NCI-H1417 (cell line): ENCODE data around the gene BAIAP2L2.
A peak's percentile ranks its signal among the peaks of the same experiment; 100 is the strongest.
"Not testable (repeated sequence)": the region's sequence is repeated elsewhere in the genome, so short reads cannot be mapped to it uniquely, and the experiment has no call there.

Experiments
- DNase-seq, 3 experiments: peaks; one replicate each; lab custom pipeline; 2025; lab: John Stamatoyannopoulos, UW

BAIAP2L2 gene

DNA sequence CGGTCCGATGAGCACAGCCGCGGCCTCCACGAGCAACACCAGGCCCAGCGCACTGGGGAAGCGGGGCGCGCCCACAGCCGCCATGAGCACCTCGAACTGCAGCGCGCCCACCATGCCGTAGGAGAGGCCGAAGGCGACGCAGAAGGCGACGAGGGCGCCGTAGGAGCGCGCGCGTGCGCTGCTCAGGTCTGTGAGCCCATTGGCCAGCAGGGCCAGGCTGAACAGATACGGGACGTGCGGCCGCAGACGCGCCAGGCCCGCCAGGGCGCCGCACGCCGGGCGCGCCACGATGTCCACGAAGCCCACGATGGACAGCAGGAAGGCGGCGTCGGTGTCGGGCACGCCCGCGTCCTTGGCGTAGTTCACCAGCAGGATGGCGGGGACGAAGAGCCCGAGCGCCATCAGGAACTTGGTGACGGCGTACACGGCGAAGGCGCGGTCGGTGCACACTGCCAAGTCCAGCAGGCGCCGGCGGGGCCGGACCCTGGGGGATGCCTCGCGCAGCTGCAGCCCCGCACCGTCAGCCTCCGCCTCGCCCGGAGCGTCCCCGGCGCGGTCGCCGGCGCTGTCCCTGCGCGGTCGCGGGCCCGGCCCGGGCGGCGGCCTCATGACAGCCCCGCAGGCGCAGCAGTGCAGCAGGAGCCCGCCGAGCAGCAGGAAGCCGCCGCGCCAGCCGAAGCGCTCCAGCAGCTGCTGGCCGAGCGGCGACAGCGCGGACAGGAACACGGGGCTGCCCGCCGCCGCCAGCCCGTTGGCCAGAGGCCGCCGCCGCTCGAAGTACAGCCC lies 29.4 kb downstream of the BAIAP2L2 start:
- no peak for DNase-seq

DNA sequence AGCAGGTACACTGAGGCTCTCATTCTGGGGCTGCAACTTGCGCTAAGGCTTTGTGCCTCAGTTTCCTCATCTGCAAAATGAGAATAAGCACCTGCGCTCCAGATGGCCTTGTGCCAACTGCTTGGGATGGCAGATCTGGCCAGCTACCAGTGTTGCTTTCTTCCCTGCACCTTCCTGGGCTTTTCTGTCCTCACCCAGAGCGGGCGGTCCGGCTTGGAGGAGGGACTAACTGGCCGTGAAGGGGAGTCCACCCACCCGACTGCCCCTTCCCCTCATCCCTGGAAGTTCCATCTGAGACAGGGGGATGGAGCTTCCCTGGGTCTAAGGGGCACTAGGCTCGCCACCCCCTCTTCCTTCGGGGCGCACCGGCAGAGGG lies 30.0 kb downstream of the BAIAP2L2 start:
- DNase-seq = no peak

DNA sequence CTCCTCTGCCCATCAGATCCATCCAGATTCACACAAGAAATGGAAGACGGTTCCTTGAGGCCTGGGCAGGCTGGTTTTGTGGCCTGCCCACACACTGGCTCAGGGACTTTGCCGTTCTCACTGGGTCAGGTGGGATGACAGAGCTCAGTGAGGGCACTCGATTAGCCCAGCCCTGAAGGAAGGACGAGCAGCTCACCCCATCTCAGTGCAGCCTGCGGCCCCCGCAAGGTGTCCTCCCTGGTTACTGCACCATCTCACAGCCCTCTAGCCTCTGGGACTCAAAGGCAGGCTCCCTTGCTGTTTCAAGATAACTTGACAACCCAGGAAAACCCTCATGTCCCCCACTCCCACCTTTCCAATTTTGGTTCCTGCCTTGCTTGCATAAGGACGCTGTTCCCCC lies 30.7 kb downstream of the BAIAP2L2 start:
- DNase-seq = no peak

- DNase-seq = not testable (repeated sequence)
These were observed 31.3 kb downstream of the BAIAP2L2 start for GRCh38 chr22:38079208-38079607.

DNA sequence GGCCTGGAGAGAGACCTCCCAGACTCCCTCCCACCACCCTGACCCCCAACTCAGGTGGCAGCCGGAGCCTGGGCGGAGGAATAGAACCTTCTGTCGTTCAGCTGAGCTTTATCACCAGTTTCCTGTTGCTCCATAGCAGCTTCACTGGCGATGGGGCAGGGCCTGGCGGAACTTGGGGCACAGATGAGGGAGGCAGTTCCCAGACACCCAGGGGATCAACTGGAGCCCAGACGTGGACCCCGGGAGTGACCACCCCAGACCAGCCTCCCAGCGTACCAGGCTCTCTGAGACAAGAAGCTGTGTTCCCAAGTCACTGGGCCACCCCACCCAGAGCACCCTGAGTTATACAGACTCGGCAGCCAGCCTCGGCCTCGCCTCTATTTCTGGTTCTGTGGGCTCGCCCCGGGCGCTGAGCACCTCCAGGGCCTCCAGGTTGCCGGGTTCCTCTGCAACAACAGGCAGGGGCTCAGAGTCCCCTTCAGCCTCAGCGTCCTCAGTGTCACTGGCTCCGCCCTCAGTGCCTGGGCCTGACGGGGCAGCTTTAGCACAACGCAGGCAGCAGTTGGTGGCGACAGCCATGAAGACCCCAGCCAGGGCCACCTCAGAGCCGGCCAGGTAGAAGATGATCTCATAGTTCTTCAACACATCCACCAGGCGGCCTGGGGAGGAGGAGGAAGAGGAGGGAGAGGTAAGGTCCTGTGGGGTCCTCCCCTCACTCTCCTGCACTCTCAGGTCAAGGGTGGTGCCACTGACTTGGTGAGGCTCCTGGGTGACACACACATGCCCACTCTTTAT lies 32.2 kb downstream of the BAIAP2L2 start:
- DNase-seq = no peak

DNA sequence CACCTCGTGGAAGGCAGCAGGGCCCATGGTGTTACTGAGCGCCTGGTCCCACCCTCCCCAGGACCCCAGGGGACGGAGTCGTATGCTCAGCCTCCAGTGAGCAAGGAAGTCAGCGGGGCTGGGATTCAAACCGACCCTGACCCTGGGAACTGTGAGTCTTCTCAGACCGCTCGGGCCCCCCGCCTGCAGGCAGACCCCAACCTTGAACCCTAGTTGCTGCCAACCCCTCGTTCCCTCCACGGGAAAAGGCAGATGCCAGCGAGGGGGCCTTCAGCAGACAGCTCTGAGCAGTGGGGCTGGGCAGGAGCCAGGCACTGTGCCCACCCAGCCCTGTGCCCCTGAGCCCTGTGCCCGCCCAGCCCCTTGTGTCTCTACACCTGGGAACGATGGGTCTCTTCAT lies 32.9 kb downstream of the BAIAP2L2 start:
- no peak for DNase-seq

- DNase-seq = no peak
These were observed 33.4 kb downstream of the BAIAP2L2 start for GRCh38 chr22:38077096-38077495.

- DNase-seq = no peak
These were observed 34.5 kb downstream of the BAIAP2L2 start for GRCh38 chr22:38075961-38076360.

DNA sequence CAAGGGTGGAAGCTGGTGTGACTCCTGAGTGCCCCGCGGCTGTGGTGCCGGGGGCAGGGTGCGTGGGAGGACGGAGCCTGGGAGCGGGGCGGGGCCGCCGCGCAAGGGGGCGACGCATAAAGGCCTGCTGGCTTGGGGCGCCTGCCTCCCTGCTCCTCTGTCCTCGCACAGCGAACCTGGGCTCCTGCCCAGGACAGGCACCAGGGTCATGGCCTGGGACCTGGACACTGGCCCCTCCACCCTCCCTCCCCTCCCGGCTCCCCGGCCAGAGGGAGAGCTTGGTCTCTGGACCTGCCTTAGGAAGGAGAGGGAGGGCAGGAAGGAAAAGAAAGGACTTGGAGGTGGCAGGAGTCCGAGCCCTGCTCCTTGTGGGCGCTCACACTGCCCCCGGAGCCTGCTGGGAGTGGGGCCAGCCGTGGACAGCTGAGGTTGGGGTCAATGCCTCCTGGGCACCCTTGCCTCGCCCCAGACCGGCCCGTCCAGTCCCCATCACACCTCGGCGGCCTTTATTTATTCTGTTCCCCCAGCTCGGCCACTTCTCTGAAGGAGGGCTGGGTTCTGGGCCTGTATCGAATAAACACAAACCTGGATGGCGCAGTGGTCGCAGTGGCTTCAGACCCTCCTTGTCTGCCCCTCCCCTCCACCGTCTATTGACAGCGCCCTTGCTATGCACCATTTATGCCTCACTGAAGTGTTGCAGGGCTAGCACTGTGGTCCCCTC lies 35.2 kb downstream of the BAIAP2L2 start:
- no peak for DNase-seq

DNA sequence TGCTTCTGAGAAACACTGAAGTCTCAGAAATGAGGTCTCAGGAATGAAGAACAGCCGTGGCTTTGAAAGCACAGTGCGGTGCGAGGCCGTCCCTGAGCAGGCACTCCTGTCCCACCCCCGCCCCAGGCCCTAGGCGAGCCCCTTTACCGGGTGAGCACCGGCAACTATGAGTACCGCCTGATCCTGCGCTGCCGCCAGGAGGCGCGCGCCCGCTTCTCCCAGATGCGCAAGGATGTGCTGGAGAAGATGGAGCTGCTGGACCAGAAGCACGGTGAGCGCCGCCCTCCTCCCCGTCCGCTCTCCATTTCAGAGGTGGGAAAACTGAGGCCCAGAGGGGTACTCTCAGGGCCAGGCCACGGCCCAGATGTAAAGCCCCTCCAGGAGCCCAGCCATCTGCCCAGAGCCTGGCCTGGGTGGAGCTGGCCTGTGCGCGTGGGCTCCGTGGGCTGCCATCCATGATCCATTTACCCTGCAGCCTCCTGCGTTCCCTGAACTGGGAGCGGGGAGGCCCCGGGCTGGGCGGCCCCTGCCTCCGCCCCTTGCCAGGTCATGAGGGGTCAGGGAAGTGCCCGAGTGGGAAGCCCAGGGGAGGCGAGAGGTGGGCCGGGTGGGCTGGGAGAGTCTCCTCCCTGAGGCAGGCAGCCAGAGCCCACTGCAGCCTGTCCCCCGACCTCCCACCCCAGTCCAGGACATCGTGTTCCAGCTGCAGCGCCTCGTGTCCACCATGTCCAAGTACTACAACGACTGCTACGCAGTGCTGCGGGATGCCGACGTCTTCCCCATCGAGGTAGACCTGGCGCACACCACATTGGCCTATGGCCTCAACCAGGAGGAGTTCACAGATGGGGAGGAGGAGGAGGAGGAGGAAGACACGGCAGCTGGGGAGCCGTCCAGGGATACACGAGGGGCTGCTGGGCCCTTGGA lies 36.0 kb downstream of the BAIAP2L2 start:
- DNase-seq = no peak

DNA sequence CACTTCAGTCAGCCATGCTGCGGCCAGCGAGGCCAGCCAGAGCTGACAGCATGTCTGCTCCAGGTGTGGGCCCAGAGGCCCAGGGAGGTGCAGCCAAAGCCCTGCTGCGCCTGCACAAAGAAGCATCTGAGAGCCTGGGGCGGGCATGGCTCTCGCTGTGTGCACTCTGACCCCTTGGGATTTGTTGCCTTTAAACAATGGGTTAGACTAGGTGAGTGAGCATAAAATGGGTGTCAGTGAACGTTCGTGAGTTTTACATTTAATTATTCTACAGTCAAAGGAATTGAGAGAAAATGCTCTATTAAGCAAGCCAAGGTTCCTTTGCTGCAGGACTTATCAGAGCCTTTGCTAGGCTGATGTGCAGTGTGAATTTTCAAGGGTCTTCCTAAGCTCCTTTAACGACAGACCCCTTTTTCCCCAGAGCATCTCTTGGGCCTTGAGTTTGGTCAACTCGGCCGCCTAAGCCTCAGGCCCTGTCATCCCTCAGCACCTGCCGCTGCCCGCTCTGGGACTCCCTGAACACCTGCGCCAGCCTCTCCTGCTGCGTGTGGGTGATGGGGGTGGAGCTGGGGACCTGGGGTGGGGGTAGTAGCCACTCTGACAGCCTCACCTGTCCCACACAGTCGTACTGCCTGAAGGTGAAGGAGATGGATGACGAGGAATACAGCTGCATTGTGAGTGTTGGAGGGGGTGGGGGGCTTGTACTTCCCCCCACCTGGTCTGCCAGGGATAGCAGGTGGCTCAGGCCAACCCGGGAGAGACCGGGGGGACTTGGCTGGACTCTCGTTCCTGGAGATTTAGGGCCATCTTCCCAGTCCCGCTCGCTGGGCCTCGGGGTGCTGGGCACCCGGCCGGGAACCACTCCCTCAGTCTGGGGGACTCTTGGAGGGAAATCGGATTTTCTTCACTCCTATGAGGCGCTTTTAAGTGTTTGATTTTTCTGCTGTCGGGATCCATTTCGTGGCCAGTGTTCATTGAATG lies 37.0 kb downstream of the BAIAP2L2 start:
- DNase-seq = peak in 2 of 3 experiments; percentile 1 to 58

DNA sequence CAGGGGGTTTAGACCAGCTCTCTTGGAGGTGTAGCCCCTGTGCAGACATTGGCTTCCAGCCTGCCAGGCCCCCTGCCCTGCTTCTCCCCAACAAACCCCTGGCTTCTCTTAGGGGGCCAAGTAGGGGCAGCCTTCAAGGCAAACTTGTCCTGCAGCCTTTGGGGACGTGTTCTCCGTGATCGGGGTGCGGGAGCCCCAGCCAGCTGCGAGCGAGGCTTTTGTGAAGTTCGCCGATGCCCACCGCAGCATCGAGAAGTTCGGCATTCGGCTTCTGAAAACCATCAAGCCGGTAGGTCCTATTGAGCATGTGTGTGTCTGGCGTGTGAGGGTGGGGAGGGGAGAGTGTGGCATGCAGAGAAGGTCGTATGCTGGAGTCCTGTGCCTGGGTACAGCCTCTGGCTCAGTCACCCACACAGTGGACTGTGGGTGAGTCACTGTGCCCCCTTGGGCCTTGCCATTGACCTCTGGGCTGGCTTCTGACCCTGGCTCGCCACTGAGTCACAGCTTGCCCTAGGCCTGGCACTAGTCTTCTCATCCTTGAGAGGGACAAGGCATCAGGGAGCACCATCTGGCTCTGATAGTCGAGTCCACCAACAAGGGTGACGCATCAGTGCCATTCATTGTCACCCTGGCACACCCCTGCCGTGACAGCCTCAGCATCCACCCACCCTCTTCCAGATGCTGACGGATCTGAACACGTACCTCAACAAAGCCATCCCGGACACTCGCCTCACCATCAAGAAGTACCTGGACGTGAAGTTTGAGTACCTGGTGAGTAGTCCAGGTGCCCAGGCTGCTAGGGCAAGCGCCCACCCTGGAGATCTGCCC lies 37.9 kb downstream of the BAIAP2L2 start:
- DNase-seq = no peak

DNA sequence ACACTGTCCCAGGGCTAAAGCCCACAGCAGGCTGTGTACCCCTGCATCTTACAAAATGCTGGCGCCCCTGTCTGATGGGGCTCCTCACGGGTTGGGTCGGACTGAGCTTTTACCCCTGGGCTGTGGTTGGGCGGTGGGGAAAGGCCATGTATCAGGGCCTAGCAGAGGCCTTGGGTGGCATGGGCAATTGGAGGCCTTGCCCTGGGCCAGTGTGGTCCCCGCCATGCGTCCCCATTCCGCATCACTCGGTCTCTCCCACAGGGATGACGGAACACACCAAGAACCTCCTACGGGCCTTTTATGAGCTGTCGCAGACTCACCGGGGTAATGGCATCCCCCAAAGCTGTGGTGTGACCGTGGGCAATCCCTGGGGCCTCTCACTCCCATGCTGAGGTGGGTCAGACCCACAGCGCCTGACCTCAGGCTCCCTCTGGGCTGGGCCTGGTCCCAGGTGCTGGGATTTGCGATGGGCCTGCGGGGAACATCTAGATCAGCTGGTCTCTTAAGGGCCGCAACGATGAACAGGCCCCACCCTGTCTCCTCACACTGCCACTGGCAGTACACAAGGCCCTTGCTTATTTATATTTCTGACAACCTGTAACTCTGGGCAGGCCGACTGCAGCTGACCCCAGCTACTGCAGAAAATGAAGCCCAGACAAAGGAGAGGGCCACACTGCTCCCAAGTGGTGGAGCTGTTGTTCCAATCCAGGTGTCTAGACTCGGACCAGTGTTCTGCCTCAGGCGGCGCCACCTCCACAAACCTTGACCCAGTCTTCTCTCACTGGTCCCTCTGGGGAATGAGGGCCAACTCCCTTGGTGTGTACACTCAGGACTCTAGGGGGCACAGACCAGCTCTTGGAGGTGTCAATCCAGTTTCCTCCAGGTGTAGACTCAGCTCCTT lies 38.8 kb downstream of the BAIAP2L2 start:
- DNase-seq = no peak

DNA sequence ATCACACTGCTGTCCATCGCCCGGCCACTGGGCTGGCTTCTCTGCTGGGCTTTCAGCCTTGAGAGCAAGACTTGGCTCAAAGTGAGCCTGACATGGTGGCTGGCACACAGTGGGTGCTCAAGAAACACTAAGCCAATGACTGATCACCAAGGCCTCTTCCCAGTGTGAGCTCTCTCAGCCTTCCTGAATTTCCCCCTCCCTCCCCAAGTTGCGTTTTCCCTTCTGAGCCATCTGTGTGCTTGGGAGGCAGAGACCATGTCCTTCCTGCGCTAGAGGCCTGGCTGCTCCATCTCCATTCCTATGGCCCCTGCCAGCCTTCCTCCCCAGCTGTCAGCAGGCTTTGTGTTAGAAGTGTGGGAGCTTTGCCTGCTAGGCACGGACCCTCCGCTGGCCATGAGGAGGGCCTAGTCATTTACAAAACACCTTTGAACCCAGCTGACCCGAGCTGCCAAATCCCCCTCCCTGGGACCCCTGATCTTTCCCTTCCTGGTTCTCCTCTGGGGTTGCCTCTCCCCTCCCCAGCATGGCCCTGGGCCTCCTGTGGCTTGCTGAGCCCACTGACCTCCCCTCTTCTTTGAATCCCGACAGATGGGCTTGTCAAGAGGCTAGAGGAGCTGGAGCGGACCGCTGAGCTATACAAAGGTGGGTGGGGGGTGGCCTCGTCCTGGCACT lies 40.1 kb downstream of the BAIAP2L2 start:
- DNase-seq = peak in 1 of 3 experiments; percentile 28

- DNase-seq = peak; percentile 36 to 91 (median 79)
These were observed 40.9 kb downstream of the BAIAP2L2 start for GRCh38 chr22:38069372-38070249.

DNA sequence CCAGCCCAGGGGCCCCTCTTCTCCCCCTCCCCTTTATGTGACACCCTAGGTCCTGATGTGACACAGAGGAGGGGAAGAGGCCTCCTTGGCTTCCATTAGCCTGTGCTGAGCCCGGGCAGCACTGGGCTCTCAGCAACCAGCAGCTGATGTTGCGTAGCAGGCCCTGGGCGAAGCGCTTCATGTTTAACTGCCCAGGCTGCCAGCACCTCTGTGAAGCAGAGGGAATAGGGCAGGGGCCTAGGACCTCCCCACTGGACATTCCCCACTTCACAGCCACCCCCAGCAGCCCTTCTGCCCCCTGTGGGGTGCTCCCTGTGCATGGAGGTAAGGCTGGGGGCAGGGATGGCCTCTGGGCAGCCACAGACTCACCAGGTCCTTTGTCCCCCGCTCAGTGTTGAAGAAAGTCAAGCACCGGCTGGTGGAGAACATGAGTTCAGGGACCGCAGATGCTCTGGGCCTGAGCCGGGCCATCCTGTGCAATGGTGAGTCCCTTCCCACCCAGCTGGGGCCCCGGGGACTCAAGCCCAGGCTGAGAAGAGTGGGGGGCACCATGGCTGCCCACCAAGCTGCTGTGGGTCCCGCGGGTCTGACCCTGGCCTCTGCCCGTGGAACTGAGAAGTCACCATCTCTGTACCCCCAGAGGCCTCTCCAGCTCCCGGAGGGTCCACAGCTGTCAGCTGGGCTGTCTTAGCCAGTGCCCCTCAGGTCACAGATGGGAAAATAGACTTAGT lies 41.7 kb downstream of the BAIAP2L2 start:
- no peak for DNase-seq
